Osteoblast (primary cell): ENCODE measurements around the gene LPIN1. TPM values are rescaled to one million over a fixed set of nuclear protein-coding genes. Genes with fewer than 3 reads are reported as not detected.

Experiments
- DNase-seq: peaks from one replicate; pipeline ENCODE4 v3.0.0; 2011; ENCODE audit warnings: low spot score, mixed read lengths; ENCODE audit not compliant: insufficient read length; ENCODE audit errors: missing footprints
- H2AFZ ChIP-seq: 2 replicates; pipeline ENCODE4 v1.6.0; 2011; ENCODE audit warnings: mild to moderate bottlenecking, low read length
- H3K27ac ChIP-seq: 2 replicates; pipeline ENCODE4 v1.5.1; 2011; ENCODE audit warnings: mild to moderate bottlenecking, low read depth, low read length, moderate library complexity
- H3K27me3 ChIP-seq: 2 replicates; pipeline ENCODE4 v1.6.0; 2012; ENCODE audit warnings: mild to moderate bottlenecking, control low read depth, inconsistent platforms, low read length, moderate library complexity; ENCODE audit not compliant: insufficient read depth
- H3K36me3 ChIP-seq: 2 replicates; pipeline ENCODE4 v1.5.1; 2011; ENCODE audit warnings: mild to moderate bottlenecking, low read length, control low read depth, moderate library complexity; ENCODE audit not compliant: insufficient read depth
- H3K4me1 ChIP-seq: 2 replicates; pipeline ENCODE4 v1.5.1; 2011; ENCODE audit warnings: mild to moderate bottlenecking, low read length, control low read depth, moderate library complexity; ENCODE audit not compliant: insufficient read depth
- H3K4me2 ChIP-seq: 2 replicates; pipeline ENCODE4 v1.6.0; 2011; ENCODE audit warnings: mild to moderate bottlenecking, low read length; ENCODE audit not compliant: insufficient read depth
- H3K4me3 ChIP-seq: fragments of 200-600 bp; sonication (generic); 3 replicates; pipeline ENCODE4 v1.5.1; 2012; ENCODE audit warnings: mild to moderate bottlenecking, low read length, inconsistent platforms; ENCODE audit not compliant: insufficient read depth
- H3K79me2 ChIP-seq: 2 replicates; pipeline ENCODE4 v1.6.0; 2012; ENCODE audit warnings: mild to moderate bottlenecking, low read length, control low read depth, inconsistent platforms; ENCODE audit not compliant: insufficient read depth
- H3K9me3 ChIP-seq: 2 replicates; pipeline ENCODE4 v1.5.1; 2011; ENCODE audit warnings: low read depth, low read length, control low read depth
- H4K20me1 ChIP-seq: 2 replicates; pipeline ENCODE4 v1.6.0; 2012; ENCODE audit warnings: mild to moderate bottlenecking, low read length, control low read depth; ENCODE audit not compliant: insufficient read depth
- CTCF ChIP-seq: IDR thresholded peaks from 2 replicates; pipeline ENCODE4 v1.5.1; 2011; ENCODE audit warnings: mild to moderate bottlenecking, low read depth, low read length, moderate library complexity; ENCODE audit errors: extremely low read depth
- total RNA-seq: library from RNA; depleted of rRNA; stranded (reverse); fragments of >200 nt; gene quantifications from 2 replicates; pipeline ENCODE4 v1.2.3, GENCODE V29; 2012

Gene LPIN1
- total RNA-seq, 1 donor: 117 TPM

- no peak for DNase-seq
- Histone ChIP-seq H4K20me1 (no peaks in the 10 kb centered on the region), H2AFZ (no peak overlapping the region), H3K9me3 (peaks cover 2% of the 10 kb centered on the region), H3K79me2 (no peaks in the 10 kb centered on the region), H3K4me2 (no peak overlapping the region), H3K27ac (no peak overlapping the region), H3K36me3 (no peaks in the 10 kb centered on the region), H3K27me3 (no peaks in the 10 kb centered on the region), H3K4me3 (no peak overlapping the region), H3K4me1 (peaks cover 24% of the 10 kb centered on the region)
- no peak for TF ChIP-seq CTCF
Measured at GRCh38 chr2:11835403-11835802, 89.0 kb downstream of the LPIN1 start.

- Histone ChIP-seq H3K27ac (no peak overlapping the region), H3K79me2 (no peaks in the 10 kb centered on the region), H3K4me2 (no peak overlapping the region), H3K9me3 (peaks cover 2% of the 10 kb centered on the region), H3K4me1 (peaks cover 13% of the 10 kb centered on the region), H4K20me1 (no peaks in the 10 kb centered on the region), H3K36me3 (no peaks in the 10 kb centered on the region), H3K4me3 (no peak overlapping the region), H3K27me3 (no peaks in the 10 kb centered on the region), H2AFZ (no peak overlapping the region)
- no peak for DNase-seq
- no peak for TF ChIP-seq CTCF
Measured at GRCh38 chr2:11836647-11837219, 90.3 kb downstream of the LPIN1 start.

GRCh38 chr2:11837875-11838734, 91.7 kb downstream of the LPIN1 start:
- Histone ChIP-seq H3K27ac (no peak overlapping the region), H3K79me2 (no peaks in the 10 kb centered on the region), H3K27me3 (no peaks in the 10 kb centered on the region), H3K4me1 (peaks cover 13% of the 10 kb centered on the region), H3K9me3 (peaks cover 2% of the 10 kb centered on the region), H3K4me2 (no peak overlapping the region), H2AFZ (no peak overlapping the region), H3K4me3 (no peak overlapping the region), H3K36me3 (no peaks in the 10 kb centered on the region), H4K20me1 (no peaks in the 10 kb centered on the region)
- no peak for DNase-seq
- TF ChIP-seq CTCF: no peak

GRCh38 chr2:11839916-11840315, 93.5 kb downstream of the LPIN1 start:
- DNase-seq: no peak
- Histone ChIP-seq H3K79me2 (no peaks in the 10 kb centered on the region), H3K27me3 (no peaks in the 10 kb centered on the region), H3K4me3 (no peak overlapping the region), H3K27ac (no peak overlapping the region), H3K4me1 (peaks cover 2% of the 10 kb centered on the region), H4K20me1 (no peaks in the 10 kb centered on the region), H3K36me3 (no peaks in the 10 kb centered on the region), H2AFZ (no peak overlapping the region), H3K4me2 (no peak overlapping the region), H3K9me3 (no peaks in the 10 kb centered on the region)
- no peak for TF ChIP-seq CTCF
